ENCODE measurements around the gene CAMK2B.
A peak's percentile ranks its signal among the peaks of the same experiment; 100 is the strongest.

The CAMK2B gene

GRCh38 chr7:44228571-44229350 is 96.6 kb downstream of the CAMK2B start:
- no peak for DNase-seq (ENCODE audit: low read depth)

GRCh38 chr7:44227911-44228310 is 97.5 kb downstream of the CAMK2B start:
- DNase-seq (ENCODE audit: low read depth): no peak

DNA sequence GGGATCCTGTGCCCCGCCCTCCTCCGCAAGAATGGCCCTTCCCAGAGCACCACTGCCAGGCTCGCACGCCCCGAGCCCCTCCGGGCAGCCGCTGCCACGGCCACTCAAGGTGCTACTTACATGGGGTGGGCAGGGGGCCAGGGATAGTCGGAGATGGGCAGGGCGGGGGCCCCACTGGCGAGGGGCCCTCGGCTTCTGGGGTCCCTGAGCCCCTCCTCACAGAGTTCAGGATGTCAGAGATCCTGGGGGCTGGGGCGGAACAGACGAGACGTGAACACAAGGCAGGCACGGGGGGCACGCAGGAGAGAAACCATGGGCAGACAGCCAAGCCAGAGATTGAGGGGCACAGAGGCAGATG is 99.0 kb downstream of the CAMK2B start:
- no peak for DNase-seq (ENCODE audit: low read depth)

DNA sequence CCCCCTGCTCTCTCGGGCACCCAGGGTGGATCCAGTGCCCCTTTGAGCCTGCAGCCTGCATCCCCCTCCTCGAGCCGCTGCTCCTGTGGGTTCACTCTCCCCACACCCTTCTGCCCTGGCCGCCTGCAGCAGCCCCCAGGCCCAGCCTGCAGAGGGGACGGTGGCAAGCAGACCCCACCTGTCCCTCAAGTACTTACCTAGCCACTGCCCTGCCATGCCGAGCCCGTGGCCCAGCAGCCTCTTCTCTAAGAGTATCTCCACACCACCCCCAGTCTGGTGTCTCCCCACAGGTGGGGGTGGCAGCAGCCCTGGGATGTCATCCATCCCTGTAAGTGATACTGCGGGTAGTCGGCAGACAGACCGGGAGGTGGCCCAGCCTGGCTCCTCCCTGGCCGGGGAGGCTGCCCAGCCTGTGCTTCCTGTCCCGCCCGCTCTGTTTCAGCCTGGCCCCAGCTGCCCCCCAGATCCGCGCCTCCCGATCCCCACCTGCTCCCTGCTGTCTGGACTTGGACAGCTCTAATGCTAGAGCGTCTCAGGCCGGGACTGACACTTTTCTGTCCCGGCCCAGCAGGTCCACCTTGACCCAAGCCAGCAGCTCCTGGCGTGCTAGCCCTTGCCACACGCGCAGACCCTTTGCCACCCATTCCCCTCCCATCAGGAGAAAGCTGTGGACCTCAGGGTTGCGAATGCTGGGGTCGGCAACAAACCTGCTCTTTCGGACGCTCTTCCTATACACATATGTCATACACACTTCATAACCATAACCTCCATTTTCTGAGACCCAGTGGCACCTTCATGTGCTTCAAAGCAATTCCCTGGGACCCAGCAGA is 99.6 kb downstream of the CAMK2B start:
- DNase-seq (ENCODE audit: low read depth): peak; percentile 27

GRCh38 chr7:44224974-44225565 is 100.3 kb downstream of the CAMK2B start:
- no peak for DNase-seq (ENCODE audit: low read depth)

DNA sequence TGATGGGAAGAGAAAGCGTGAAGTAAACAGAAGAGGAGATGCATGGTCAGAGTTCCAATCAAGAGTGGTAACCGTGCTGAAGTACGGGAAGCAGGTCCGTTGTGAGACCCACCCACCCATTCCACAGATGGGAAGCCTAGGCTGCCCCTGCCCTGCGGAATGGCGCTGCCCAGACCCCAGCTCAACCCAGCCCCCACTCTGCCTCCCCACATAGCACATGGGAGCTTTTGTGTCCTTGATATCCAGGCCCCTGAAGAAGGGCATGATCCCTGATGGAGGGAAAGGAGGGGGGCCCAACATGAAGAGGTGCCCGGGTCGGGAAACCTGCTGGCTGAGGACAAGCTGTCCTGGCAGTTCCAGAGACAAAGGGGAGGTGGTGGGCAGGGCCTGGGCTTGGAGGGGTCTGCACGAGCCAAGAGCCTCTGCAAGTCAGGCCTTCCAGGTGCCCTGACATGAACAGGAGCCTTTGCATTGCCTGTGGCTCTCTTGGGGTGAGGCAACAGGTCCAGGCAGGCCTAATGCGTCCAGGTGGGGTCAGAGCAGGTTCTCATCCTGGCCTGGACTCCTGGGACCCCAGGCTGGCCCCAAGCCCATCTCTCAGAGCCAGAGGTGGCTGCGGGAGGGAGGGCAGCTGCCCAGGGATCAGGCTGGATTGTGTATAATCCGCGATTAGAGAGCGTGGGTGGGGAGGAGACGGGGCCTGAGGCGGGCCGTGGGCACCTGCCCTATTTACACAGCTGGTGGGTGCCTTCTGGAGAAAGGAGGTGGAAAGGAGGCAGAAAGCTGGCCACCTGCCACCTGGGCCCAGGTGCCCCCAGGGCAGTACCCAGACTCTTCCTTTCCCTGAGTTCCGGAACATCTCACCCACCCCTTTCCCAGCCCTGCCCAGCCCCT is 101.1 kb downstream of the CAMK2B start:
- DNase-seq (ENCODE audit: low read depth): no peak

DNA sequence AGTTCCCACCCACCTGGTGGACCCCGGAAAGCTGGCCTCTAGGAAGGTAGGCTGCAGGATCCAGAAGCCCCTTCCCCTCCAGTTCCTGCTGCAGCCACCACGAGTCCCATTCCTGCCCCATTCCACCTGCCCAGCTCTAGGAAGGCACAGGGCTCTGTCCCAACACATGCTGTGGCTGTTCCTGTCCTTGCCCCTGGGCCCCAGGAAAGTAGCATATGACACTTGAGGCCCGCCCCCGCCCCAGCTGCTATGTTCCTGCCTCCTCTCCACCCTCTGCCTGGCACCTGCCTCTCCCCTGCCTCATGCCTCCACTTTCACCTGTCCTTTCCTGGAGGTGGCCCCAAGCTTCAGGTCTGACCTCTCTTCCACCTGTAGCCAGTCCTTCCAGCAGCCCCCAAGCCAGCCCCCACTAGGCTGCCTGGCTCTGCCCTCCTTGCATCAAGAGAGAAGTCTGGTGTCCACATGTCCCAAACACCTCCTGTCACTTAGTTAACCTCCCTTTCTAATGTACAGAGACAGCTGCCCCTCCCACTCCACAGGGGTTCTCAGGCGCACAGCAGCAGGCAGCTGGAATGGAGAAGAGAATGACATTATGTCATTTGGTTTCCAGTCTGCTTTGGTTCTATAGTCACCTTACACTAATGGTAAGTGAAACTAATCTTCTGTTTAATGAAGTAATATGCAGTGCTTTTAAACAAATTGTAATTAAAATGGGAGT is 101.9 kb downstream of the CAMK2B start:
- no peak for DNase-seq (ENCODE audit: low read depth)

DNA sequence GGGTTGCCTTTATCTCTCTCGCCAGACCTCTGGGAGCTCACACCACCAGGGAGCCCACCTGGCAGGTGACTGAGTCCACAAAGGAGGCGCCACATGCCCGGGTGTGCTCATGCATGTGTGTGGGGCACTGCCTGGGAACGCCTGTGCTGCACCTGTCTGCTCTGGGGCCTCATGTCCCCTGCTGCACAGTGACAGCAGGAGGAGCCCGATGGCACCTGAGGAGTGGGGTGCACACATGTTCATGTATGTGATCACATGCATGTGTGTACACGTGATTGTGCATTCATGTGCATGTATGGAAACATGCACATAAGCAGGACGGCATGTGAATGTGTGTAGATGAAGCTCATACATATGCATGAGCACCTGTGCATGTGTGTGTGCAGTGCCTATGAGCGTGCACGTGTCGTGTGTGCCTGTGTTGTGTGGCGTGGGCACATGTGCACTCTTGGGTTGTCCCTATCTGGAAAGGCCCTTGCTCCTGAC is 102.6 kb downstream of the CAMK2B start:
- DNase-seq (ENCODE audit: low read depth): no peak

- DNase-seq (ENCODE audit: low read depth): no peak
Measured at GRCh38 chr7:44222074-44222473, 103.3 kb downstream of the CAMK2B start.

GRCh38 chr7:44221231-44221791 is 104.1 kb downstream of the CAMK2B start:
- no peak for DNase-seq (ENCODE audit: low read depth)

DNA sequence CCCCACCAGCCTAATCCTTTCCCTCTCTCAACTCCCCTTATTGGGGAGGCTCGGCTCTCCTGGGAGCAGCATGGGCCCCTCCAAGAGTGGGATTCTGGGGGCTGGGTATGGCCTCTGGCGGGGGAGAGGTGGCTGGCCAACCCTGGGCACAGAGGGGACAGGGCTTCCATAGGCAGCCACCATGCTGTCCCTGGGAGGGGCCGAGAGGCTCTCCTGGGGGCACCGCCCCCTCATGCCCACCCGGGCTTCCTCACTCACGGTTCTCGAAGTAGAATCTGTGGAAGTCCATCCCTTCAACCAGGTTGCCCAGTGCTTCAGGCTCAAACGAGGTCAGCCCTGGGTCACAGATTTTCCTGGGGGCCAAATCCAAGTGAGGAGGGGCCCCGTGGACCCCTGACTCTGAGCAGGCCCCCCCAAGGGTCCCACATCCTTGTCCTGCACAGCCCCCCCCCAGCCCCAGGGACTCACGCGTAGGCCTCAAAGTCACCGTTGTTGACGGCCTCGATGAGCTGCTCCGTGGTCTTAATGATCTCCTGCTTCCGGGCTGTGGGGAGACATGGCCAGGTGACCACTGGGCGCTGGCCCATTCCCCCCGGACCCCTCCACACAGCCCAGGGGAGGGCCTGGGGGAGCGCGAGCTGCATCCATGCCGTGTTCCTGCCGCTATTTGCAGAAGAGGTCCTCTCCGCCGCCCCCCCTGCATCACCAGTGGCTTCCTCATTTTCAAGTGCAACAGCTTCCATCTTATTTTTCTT is 104.9 kb downstream of the CAMK2B start:
- no peak for DNase-seq (ENCODE audit: low read depth)

GRCh38 chr7:44220046-44220357 is 105.4 kb downstream of the CAMK2B start:
- no peak for DNase-seq (ENCODE audit: low read depth)

- DNase-seq (ENCODE audit: low read depth): no peak
Measured at GRCh38 chr7:44219371-44220045, 105.9 kb downstream of the CAMK2B start.

DNA sequence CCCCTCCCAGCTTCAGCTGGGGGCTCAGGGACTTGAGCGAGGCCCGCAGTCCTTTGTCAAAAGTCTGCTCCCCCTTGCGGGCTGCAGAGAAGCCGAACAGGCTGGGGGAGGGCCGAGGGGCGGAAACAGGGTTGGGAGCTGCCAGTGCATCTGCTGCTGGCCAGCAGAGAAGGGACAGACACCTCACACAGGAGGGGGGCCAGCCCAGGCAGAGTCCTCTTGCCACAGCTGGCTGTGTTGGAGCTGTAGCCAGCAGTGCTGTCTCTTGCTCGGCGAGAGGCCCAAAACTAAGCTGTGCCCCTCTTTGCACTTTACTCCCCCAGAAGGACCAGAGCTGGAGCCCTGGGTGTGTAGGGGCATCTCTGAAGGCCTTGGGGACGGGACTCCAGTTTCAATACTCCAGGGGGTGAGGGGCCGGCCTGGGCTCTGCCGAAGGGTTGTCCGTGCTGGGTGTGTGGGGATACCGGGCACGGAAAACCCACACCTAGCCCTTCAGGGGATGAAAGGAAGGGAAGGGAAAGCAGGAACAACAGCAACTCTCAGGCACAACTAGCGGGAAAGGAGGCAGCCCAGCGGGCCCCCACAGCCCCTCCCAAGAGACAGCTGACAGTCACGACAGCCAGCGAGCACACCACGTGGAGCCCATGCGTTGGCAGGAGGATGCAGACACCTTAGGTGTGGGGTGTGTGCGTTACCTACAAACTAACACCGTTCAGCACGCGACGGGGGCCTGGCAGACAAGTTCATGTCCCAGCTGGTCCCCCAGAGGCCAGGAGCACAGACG is 106.8 kb downstream of the CAMK2B start:
- DNase-seq (ENCODE audit: low read depth): no peak

GRCh38 chr7:44217852-44218402 is 107.5 kb downstream of the CAMK2B start:
- DNase-seq (ENCODE audit: low read depth): no peak

DNA sequence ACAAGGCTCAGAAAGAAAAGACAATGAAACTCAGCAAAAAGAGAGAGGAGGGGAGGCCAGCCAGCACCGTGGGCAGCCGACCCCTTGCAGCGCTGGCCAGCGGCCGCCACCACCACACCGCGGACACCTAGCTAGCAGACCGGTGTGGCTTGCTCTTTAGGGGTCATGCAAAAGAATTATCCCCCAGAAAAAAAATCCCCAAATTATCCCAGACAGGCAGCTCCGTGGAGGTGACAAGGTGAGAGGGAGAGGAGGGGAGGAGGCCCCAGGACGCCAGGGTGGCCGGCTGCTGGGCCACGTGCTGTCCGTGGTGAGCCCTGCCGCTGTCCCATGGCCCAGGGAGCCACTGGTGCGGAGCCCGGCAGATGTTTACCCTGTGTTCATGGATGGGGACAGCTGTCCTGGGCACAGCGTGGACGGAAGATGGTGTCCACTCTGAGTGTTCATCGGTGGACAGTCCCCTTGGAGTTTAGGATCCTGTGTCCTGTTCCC is 108.1 kb downstream of the CAMK2B start:
- DNase-seq (ENCODE audit: low read depth): no peak

- DNase-seq (ENCODE audit: low read depth): no peak
Measured at GRCh38 chr7:44216521-44217222, 108.7 kb downstream of the CAMK2B start.

- no peak for DNase-seq (ENCODE audit: low read depth)
Measured at GRCh38 chr7:44216019-44216418, 109.4 kb downstream of the CAMK2B start.
